ENCODE measurements around the gene WDR38. TPM values are rescaled to one million over a fixed set of nuclear protein-coding genes. Genes with fewer than 3 reads are reported as not detected.

WDR38 gene
- polyA plus RNA-seq, 2 donors, result not detected

DNA sequence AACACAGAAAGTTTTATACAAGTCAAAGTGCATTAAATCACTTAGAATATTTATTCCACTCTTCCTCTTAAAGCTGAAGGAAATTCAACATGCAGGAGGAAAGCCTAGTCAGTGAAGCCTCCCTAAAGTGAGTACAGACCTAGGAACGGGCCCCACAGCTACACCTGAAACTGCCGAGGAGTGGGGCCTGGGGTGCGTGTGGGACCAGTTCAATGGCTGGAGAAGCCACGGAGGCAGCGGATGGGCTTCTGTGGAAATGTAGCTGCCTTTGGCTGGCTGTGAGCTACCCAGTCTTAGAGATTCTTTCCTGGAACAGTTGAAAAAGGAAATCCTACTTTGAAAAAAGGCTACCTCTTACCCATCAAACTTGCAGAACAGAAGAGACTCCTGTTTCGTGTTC lies 25.3 kb downstream of the WDR38 start:
- WGBS, 2 donors, result 87% methylated on average over 6 of the region's 6 CpGs
- no peaks in the 10 kb centered on the region for H3K9me3 ChIP-seq (ENCODE audit: control insufficient read depth in 2 of 2, insufficient read depth in 1 of 2, low read depth in 1 of 2, low read length in 1 of 2)
- peaks cover 31 to 59% of the 10 kb centered on the region in 2 donors for H3K36me3 ChIP-seq (ENCODE audit: control insufficient read depth in 2 of 2, insufficient read depth in 2 of 2, low read length in 1 of 2)
- no peaks in the 10 kb centered on the region for H3K27me3 ChIP-seq (ENCODE audit: control insufficient read depth in 1 of 2, insufficient read depth in 2 of 2, low read length in 2 of 2)
- H3K27ac ChIP-seq (ENCODE audit: low read depth in 2 of 2, low read length in 1 of 2), result no peak overlapping the region
- peaks cover 0 to 3% of the 10 kb centered on the region in 2 donors for H3K4me1 ChIP-seq (ENCODE audit: control insufficient read depth in 2 of 2, insufficient read depth in 2 of 2, low read length in 1 of 2)
- no peak overlapping the region for H3K4me3 ChIP-seq (ENCODE audit: low read depth in 1 of 2, low read length in 2 of 2)

DNA sequence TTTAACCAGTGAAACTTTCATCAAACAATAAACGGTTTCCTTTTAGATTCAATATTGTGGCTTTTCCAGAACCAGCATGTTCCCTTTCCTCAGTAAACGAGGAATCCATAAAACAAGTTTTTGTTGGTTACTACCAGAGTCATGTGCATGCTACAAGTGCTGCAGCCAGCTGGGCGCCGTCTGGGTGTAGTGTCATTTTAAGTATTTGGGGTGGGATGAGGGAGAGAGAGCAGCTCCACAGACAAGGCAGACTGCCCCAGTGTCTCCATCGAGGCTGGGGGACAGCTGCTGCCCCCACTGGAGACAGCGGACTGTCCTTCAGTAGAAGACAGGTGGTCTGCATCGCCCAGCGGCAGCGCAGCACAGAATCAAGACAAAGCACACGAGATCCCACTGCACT lies 26.0 kb downstream of the WDR38 start:
- H3K9me3 ChIP-seq (ENCODE audit: control insufficient read depth in 2 of 2, insufficient read depth in 1 of 2, low read depth in 1 of 2, low read length in 1 of 2), result no peaks in the 10 kb centered on the region
- no peak overlapping the region for H3K27ac ChIP-seq (ENCODE audit: low read depth in 2 of 2, low read length in 1 of 2)
- H3K27me3 ChIP-seq (ENCODE audit: control insufficient read depth in 1 of 2, insufficient read depth in 2 of 2, low read length in 2 of 2), result no peaks in the 10 kb centered on the region
- H3K4me1 ChIP-seq (ENCODE audit: control insufficient read depth in 2 of 2, insufficient read depth in 2 of 2, low read length in 1 of 2), result peaks cover 0 to 2% of the 10 kb centered on the region in 2 donors
- H3K4me3 ChIP-seq (ENCODE audit: low read depth in 1 of 2, low read length in 2 of 2), result no peak overlapping the region
- H3K36me3 ChIP-seq (ENCODE audit: control insufficient read depth in 2 of 2, insufficient read depth in 2 of 2, low read length in 1 of 2), result peaks cover 31 to 53% of the 10 kb centered on the region in 2 donors
- WGBS, 2 donors, result 75% methylated on average over 10 of the region's 10 CpGs

DNA sequence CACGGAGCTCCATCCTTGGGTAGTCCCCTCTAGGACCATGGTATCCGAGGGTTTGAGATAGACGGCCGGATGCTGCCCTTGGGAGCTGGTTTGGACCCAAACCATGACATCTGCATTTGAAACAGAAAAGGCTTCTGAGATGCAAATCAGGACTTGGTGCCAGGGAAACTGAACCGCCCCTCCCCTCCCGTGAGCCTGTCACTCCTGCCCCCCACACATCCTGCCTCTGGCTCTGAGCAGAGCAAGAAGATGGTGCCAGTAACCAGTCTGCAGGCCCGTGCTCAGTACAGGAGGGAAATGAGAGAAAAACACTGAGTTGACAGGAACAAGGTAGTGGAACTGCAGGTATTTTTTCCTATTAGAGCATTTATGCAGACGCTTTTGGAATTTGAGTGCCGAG lies 27.2 kb downstream of the WDR38 start:
- Histone ChIP-seq H3K27me3 (ENCODE audit: control insufficient read depth in 1 of 2, insufficient read depth in 2 of 2, low read length in 2 of 2) (no peaks in the 10 kb centered on the region), H3K4me1 (ENCODE audit: control insufficient read depth in 2 of 2, insufficient read depth in 2 of 2, low read length in 1 of 2) (peaks cover 0 to 2% of the 10 kb centered on the region in 2 donors), H3K4me3 (ENCODE audit: low read depth in 1 of 2, low read length in 2 of 2) (no peak overlapping the region), H3K36me3 (ENCODE audit: control insufficient read depth in 2 of 2, insufficient read depth in 2 of 2, low read length in 1 of 2) (peaks cover 29 to 48% of the 10 kb centered on the region in 2 donors), H3K9me3 (ENCODE audit: control insufficient read depth in 2 of 2, insufficient read depth in 1 of 2, low read depth in 1 of 2, low read length in 1 of 2) (no peaks in the 10 kb centered on the region), H3K27ac (ENCODE audit: low read depth in 2 of 2, low read length in 1 of 2) (no peak overlapping the region)
- WGBS, 2 donors, result 66 to 68% methylated on average over 9 of the region's 9 CpGs

DNA sequence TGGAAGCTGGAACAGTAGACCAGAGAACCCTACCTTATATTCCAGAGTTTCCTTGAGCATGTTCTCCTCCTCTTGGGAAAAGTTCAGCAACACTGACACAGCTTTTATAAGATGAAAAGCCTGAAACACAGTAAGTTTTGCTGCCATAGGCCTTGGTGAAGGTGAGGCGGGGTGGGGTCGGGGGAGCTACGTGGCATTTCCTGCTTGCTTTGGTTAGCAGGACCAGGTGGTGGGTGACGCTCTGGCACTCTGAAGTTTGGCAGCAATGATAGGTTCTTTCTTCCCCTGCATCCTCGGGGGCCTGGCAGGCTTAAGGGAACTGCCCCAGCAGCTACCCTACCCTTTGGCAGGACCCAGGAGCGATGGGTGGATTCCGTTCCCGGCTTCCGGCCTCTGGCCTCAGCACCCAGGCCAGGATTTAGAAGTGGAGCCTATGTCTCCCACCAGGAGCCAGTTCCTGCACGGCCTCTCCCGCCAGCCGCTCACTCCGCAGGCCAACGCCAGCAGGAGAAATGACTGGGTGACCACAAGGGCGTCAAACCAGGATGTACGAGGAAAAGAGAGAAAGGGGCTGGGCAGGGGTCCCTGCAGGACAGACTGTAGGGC lies 28.0 kb downstream of the WDR38 start:
- H3K27me3 ChIP-seq (ENCODE audit: control insufficient read depth in 1 of 2, insufficient read depth in 2 of 2, low read length in 2 of 2), result no peaks in the 10 kb centered on the region
- H3K4me3 ChIP-seq (ENCODE audit: low read depth in 1 of 2, low read length in 2 of 2), result no peak overlapping the region
- peaks cover 31 to 49% of the 10 kb centered on the region in 2 donors for H3K36me3 ChIP-seq (ENCODE audit: control insufficient read depth in 2 of 2, insufficient read depth in 2 of 2, low read length in 1 of 2)
- H3K27ac ChIP-seq (ENCODE audit: low read depth in 2 of 2, low read length in 1 of 2), result no peak overlapping the region
- no peaks in the 10 kb centered on the region for H3K9me3 ChIP-seq (ENCODE audit: control insufficient read depth in 2 of 2, insufficient read depth in 1 of 2, low read depth in 1 of 2, low read length in 1 of 2)
- H3K4me1 ChIP-seq (ENCODE audit: control insufficient read depth in 2 of 2, insufficient read depth in 2 of 2, low read length in 1 of 2), result peaks cover 0 to 2% of the 10 kb centered on the region in 2 donors
- 90 to 94% methylated on average over 16 of the region's 16 CpGs for WGBS, 2 donors

DNA sequence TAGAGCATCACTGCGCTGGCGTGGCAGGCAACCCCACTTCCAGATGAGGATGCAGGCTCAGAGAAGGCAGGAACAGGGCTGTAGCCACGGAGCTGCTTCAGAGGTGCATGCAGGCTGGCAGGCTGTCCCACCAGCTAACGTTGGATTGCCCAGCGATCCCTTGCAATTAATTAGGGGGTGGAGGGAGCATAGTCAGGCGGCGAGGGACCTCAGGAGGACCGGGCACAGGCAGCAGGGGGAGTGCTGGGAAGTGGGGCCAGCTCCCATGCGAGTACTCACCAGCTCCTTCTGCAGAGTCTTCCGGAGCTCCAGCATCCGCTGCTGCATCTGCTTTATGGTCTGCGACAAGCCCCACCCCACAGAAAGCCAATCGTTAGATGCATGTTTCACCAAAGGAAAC lies 29.0 kb downstream of the WDR38 start:
- WGBS, 2 donors, result 77 to 80% methylated on average over 13 of the region's 13 CpGs
- Histone ChIP-seq H3K27me3 (ENCODE audit: control insufficient read depth in 1 of 2, insufficient read depth in 2 of 2, low read length in 2 of 2) (no peaks in the 10 kb centered on the region), H3K4me1 (ENCODE audit: control insufficient read depth in 2 of 2, insufficient read depth in 2 of 2, low read length in 1 of 2) (peaks cover 0 to 2% of the 10 kb centered on the region in 2 donors), H3K4me3 (ENCODE audit: low read depth in 1 of 2, low read length in 2 of 2) (no peak overlapping the region), H3K36me3 (ENCODE audit: control insufficient read depth in 2 of 2, insufficient read depth in 2 of 2, low read length in 1 of 2) (peaks cover 26 to 52% of the 10 kb centered on the region in 2 donors), H3K9me3 (ENCODE audit: control insufficient read depth in 2 of 2, insufficient read depth in 1 of 2, low read depth in 1 of 2, low read length in 1 of 2) (no peaks in the 10 kb centered on the region), H3K27ac (ENCODE audit: low read depth in 2 of 2, low read length in 1 of 2) (no peak overlapping the region)

DNA sequence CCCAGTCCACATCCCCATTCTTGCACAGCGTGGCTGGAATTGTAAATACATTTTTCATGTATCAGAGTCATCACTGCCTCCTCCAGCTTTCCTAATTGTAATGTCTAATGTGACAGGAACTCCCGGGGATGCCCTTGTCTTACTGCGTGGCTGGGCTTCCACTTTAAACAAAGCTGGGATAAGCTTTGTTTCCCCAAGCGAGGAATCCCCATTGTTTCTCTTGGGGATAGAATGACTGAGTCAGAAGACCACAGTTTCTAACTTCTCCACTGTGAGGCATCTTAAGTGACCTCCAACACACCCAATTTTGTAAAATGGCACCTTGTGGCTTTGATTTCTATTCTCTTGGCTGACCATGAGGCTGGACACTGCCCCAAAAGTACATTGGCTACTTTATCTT lies 31.1 kb downstream of the WDR38 start:
- Histone ChIP-seq H3K27ac (ENCODE audit: low read depth in 2 of 2, low read length in 1 of 2) (no peak overlapping the region), H3K9me3 (ENCODE audit: control insufficient read depth in 2 of 2, insufficient read depth in 1 of 2, low read depth in 1 of 2, low read length in 1 of 2) (peaks cover 0 to 3% of the 10 kb centered on the region in 2 donors), H3K4me1 (ENCODE audit: control insufficient read depth in 2 of 2, insufficient read depth in 2 of 2, low read length in 1 of 2) (peaks cover 0 to under 1% of the 10 kb centered on the region in 2 donors), H3K27me3 (ENCODE audit: control insufficient read depth in 1 of 2, insufficient read depth in 2 of 2, low read length in 2 of 2) (no peaks in the 10 kb centered on the region), H3K4me3 (ENCODE audit: low read depth in 1 of 2, low read length in 2 of 2) (no peak overlapping the region), H3K36me3 (ENCODE audit: control insufficient read depth in 2 of 2, insufficient read depth in 2 of 2, low read length in 1 of 2) (peaks cover 19 to 62% of the 10 kb centered on the region in 2 donors)
- WGBS, 2 donors, result 77 to 78% methylated on average over 4 of the region's 4 CpGs

DNA sequence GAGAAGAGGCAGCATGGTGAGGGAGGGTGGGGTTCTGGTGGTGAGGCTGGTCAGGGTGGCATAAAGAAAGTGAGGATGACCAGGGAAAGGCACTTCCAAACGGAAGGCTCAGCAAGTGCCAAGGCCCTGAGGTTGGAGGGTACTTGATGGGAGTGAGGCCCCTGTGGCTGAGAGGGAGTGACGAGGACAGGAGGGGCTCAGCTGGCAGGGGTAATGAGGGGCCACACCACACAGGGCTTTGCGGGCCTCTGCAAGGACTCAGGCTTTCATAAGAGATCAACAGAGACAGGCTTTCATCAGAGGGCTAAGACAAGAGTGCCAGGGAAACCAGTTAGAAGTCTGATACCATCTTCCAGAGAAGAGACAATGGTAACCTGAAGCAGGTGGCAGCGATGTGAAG lies 32.3 kb downstream of the WDR38 start:
- Histone ChIP-seq H3K27ac (ENCODE audit: low read depth in 2 of 2, low read length in 1 of 2) (no peak overlapping the region), H3K4me1 (ENCODE audit: control insufficient read depth in 2 of 2, insufficient read depth in 2 of 2, low read length in 1 of 2) (no peaks in the 10 kb centered on the region), H3K27me3 (ENCODE audit: control insufficient read depth in 1 of 2, insufficient read depth in 2 of 2, low read length in 2 of 2) (no peaks in the 10 kb centered on the region), H3K9me3 (ENCODE audit: control insufficient read depth in 2 of 2, insufficient read depth in 1 of 2, low read depth in 1 of 2, low read length in 1 of 2) (peaks cover 0 to 3% of the 10 kb centered on the region in 2 donors), H3K36me3 (ENCODE audit: control insufficient read depth in 2 of 2, insufficient read depth in 2 of 2, low read length in 1 of 2) (peaks cover 18 to 63% of the 10 kb centered on the region in 2 donors), H3K4me3 (ENCODE audit: low read depth in 1 of 2, low read length in 2 of 2) (no peak overlapping the region)
- whole genome bisulfite sequencing, 2 donors, result 93 to 97% methylated on average over 4 of the region's 4 CpGs

DNA sequence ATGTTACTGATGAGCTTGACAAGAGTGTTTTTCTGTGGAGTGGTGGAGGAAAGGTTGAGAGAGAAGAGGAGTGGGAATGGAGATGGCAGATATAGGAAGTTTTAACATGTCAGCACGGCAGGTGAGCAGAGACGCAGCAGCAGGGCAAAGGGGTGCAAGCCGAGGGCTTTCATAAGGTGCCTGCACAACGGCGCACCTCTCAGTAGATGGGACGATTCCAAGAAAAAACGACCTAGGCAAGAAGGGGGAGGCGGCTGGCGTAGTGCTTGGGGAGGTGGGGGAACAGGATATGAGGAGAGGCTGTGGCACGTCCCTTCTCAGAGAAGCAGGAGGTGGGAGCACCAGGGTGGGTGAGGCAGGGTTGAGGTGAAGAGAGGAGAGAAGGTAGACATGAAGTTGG lies 33.2 kb downstream of the WDR38 start:
- Histone ChIP-seq H3K36me3 (ENCODE audit: control insufficient read depth in 2 of 2, insufficient read depth in 2 of 2, low read length in 1 of 2) (peaks cover 20 to 62% of the 10 kb centered on the region in 2 donors), H3K27me3 (ENCODE audit: control insufficient read depth in 1 of 2, insufficient read depth in 2 of 2, low read length in 2 of 2) (no peaks in the 10 kb centered on the region), H3K4me1 (ENCODE audit: control insufficient read depth in 2 of 2, insufficient read depth in 2 of 2, low read length in 1 of 2) (no peaks in the 10 kb centered on the region), H3K4me3 (ENCODE audit: low read depth in 1 of 2, low read length in 2 of 2) (no peak overlapping the region), H3K27ac (ENCODE audit: low read depth in 2 of 2, low read length in 1 of 2) (no peak overlapping the region), H3K9me3 (ENCODE audit: control insufficient read depth in 2 of 2, insufficient read depth in 1 of 2, low read depth in 1 of 2, low read length in 1 of 2) (peaks cover 0 to 3% of the 10 kb centered on the region in 2 donors)
- WGBS, 2 donors, result 82 to 90% methylated on average over 10 of the region's 10 CpGs

DNA sequence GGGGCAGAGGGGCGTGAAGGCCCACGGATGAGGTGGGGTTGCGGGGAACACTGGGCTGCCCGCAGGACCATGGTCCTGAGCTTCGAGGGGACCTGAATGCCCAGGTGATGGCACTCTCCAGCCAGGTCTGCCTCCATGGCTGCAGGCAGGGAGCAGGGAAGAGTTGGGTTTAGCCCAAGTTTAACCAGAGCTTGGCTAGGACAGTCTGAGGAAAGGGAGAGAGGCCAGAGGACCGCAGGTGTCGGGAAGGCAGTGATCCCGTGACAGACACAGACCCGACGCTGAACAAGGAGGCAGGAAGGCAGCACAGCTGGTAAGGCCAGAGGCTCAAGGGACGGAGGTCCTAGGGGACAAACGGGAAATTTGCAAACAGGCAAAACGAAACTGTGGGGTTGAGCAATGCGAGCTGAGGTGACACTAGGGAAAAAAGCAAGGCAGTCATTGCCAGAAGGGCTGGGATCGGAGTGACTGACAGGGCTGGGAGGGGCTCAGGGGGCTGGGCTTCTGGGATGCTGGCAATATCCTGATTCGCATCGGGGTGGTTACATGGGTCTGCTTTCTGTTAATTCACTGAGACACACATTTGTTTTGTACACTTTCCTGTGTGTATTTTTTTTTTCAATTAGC lies 33.7 kb downstream of the WDR38 start:
- H3K36me3 ChIP-seq (ENCODE audit: control insufficient read depth in 2 of 2, insufficient read depth in 2 of 2, low read length in 1 of 2), result peaks cover 20 to 58% of the 10 kb centered on the region in 2 donors
- H3K9me3 ChIP-seq (ENCODE audit: control insufficient read depth in 2 of 2, insufficient read depth in 1 of 2, low read depth in 1 of 2, low read length in 1 of 2), result peaks cover 0 to 3% of the 10 kb centered on the region in 2 donors
- WGBS, 2 donors, result 88 to 91% methylated on average over 17 of the region's 17 CpGs
- no peaks in the 10 kb centered on the region for H3K4me1 ChIP-seq (ENCODE audit: control insufficient read depth in 2 of 2, insufficient read depth in 2 of 2, low read length in 1 of 2)
- H3K27me3 ChIP-seq (ENCODE audit: control insufficient read depth in 1 of 2, insufficient read depth in 2 of 2, low read length in 2 of 2), result no peaks in the 10 kb centered on the region
- no peak overlapping the region for H3K4me3 ChIP-seq (ENCODE audit: low read depth in 1 of 2, low read length in 2 of 2)
- no peak overlapping the region for H3K27ac ChIP-seq (ENCODE audit: low read depth in 2 of 2, low read length in 1 of 2)

DNA sequence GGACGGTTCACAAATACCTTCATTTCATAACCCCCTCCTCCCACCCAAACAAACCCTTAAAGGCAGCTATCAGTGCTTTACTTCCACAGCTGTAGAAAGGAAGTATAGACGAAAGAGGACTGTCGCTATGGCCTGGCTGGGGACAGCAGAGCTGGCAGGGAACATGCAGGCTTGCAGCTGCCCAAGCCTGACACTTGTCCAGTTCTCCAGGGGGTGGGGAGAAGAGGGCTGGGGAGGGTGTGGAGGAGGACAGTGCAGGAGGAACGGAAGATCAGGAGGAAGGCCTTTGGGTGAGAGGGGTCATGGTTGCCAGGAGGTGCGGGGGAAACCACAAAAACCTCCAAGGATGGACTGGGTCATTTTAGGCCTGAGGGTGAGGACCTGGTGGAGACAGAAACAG lies 34.6 kb downstream of the WDR38 start:
- 89 to 90% methylated on average over 5 of the region's 5 CpGs for WGBS, 2 donors
- no peak overlapping the region for H3K4me3 ChIP-seq (ENCODE audit: low read depth in 1 of 2, low read length in 2 of 2)
- peaks cover 20 to 51% of the 10 kb centered on the region in 2 donors for H3K36me3 ChIP-seq (ENCODE audit: control insufficient read depth in 2 of 2, insufficient read depth in 2 of 2, low read length in 1 of 2)
- peaks cover 0 to 3% of the 10 kb centered on the region in 2 donors for H3K9me3 ChIP-seq (ENCODE audit: control insufficient read depth in 2 of 2, insufficient read depth in 1 of 2, low read depth in 1 of 2, low read length in 1 of 2)
- H3K27me3 ChIP-seq (ENCODE audit: control insufficient read depth in 1 of 2, insufficient read depth in 2 of 2, low read length in 2 of 2), result no peaks in the 10 kb centered on the region
- H3K4me1 ChIP-seq (ENCODE audit: control insufficient read depth in 2 of 2, insufficient read depth in 2 of 2, low read length in 1 of 2), result no peaks in the 10 kb centered on the region
- no peak overlapping the region for H3K27ac ChIP-seq (ENCODE audit: low read depth in 2 of 2, low read length in 1 of 2)
